Fibroblast of skin of left biceps (primary cell): ENCODE results near the gene PDIA2.
"Not testable (repeated sequence)": the region's sequence is repeated elsewhere in the genome, so short reads cannot be mapped to it uniquely, and the experiment has no call there.

Experiments used
- DNase-seq, 2 experiments: peaks; one replicate each; pipeline ENCODE4 v3.0.0-alpha.2; 2013; ENCODE audit warnings: low read depth in 2 of 2

The PDIA2 gene

GRCh38 chr16:263944-264343 is 19.0 kb upstream of the PDIA2 start:
- DNase-seq, result no peak

- no peak for DNase-seq
Observed at GRCh38 chr16:264440-264951, 18.5 kb upstream of the PDIA2 start.

GRCh38 chr16:265002-265529 is 17.9 kb upstream of the PDIA2 start:
- DNase-seq, result no peak

- DNase-seq, result no peak
Observed at GRCh38 chr16:265711-266110, 17.3 kb upstream of the PDIA2 start.

- DNase-seq, result no peak
Observed at GRCh38 chr16:266258-267164, 16.5 kb upstream of the PDIA2 start.

- DNase-seq, result not testable (repeated sequence)
Observed at GRCh38 chr16:267562-267961, 15.4 kb upstream of the PDIA2 start.

- no peak for DNase-seq
Observed at GRCh38 chr16:268141-269053, 14.6 kb upstream of the PDIA2 start.

GRCh38 chr16:269061-269796 is 13.7 kb upstream of the PDIA2 start:
- DNase-seq, result no peak

GRCh38 chr16:270381-271255 is 12.3 kb upstream of the PDIA2 start:
- no peak for DNase-seq

- DNase-seq, result no peak
Observed at GRCh38 chr16:272633-273546, 10.1 kb upstream of the PDIA2 start.

- DNase-seq, result no peak
Observed at GRCh38 chr16:273547-274421, 9.2 kb upstream of the PDIA2 start.

GRCh38 chr16:275041-275641 is 7.8 kb upstream of the PDIA2 start:
- no peak for DNase-seq

- no peak for DNase-seq
Observed at GRCh38 chr16:275786-276232, 7.2 kb upstream of the PDIA2 start, which contains the start of gene RGS11. Gene RGS11 (minus strand): TSS chr16:275944. CDS start chr16:275911, 33 bp downstream.

GRCh38 chr16:276426-277077 is 6.4 kb upstream of the PDIA2 start:
- DNase-seq, result no peak

- no peak for DNase-seq
Observed at GRCh38 chr16:278863-279366, 4.0 kb upstream of the PDIA2 start.

GRCh38 chr16:279531-279930 is 3.4 kb upstream of the PDIA2 start:
- no peak for DNase-seq

- no peak for DNase-seq
Observed at GRCh38 chr16:280005-280460, 2.9 kb upstream of the PDIA2 start.
